DOHH2 (cell line): Measurements from ENCODE around the gene SPIRE1.
"Not testable (repeated sequence)": the region's sequence is repeated elsewhere in the genome, so short reads cannot be mapped to it uniquely, and the experiment has no call there.

Source experiments
- CTCF ChIP-seq: fragments of 200-600 bp; sonication (generic); IDR thresholded peaks from one replicate; pipeline ENCODE4 v1.5.1; 2014; ENCODE audit warnings: antibody characterized with exemption, mild to moderate bottlenecking, low read depth, low read length; ENCODE audit not compliant: poor library complexity, severe bottlenecking
- EZH2phosphoT487 ChIP-seq: fragments of 200-600 bp; sonication (generic); IDR thresholded peaks from 2 replicates; pipeline ENCODE4 v1.6.1; 2017; ENCODE audit warnings: borderline replicate concordance, mild to moderate bottlenecking, antibody characterized with exemption, low read length, moderate library complexity, mixed read lengths

GRCh38 chr18:12539158-12539557 is 118.7 kb downstream of the SPIRE1 start:
- not testable (repeated sequence) for TF ChIP-seq CTCF, EZH2phosphoT487
